Neuron (in vitro differentiated cells): ENCODE results near the gene MAEA.

Experiments
- H2AFZ ChIP-seq: one replicate; pipeline ENCODE4 v1.6.1; 2013; ENCODE audit warnings: low read depth, mild to moderate bottlenecking, inconsistent platforms, low read length, moderate library complexity
- H3K27me3 ChIP-seq: one replicate; pipeline ENCODE4 v1.6.1; 2013; ENCODE audit warnings: low read length; ENCODE audit not compliant: insufficient read depth
- H3K36me3 ChIP-seq: one replicate; pipeline ENCODE4 v1.6.1; 2013; ENCODE audit warnings: low read length; ENCODE audit not compliant: insufficient read depth
- H3K4me1 ChIP-seq: one replicate; pipeline ENCODE4 v1.6.1; 2013; ENCODE audit warnings: low read length; ENCODE audit not compliant: insufficient read depth
- H3K4me3 ChIP-seq: 2 replicates; pipeline ENCODE4 v1.5.1; 2013; ENCODE audit warnings: mild to moderate bottlenecking, low read length, moderate library complexity
- H3K9me3 ChIP-seq: one replicate; pipeline ENCODE4 v1.6.1; 2013; ENCODE audit warnings: low read length

The MAEA gene

DNA sequence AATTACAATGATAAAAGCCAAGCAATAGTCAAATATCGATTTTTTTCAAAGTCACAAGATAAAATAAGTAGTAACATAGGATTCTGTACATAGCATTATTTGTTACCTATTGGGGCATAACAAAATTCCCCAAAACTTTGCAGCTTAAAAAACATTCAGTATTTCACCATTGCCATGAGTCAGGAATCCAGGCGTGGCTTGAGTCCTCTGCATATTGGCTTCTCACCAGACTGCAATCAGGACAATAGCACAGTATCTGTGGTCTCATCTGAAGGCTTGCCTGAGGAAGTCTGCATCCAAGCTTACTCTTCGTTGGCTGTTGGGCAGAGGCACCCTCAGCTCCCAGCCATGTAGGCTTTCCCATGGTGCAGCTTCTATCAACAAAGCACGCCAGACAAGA, 34.5 kb upstream of the MAEA start:
- Histone ChIP-seq H2AFZ (no peak overlapping the region), H3K9me3 (peaks cover 23% of the 10 kb centered on the region), H3K4me1 (peaks cover 3% of the 10 kb centered on the region), H3K4me3 (no peak overlapping the region), H3K36me3 (peaks cover 17% of the 10 kb centered on the region), H3K27me3 (no peaks in the 10 kb centered on the region)

DNA sequence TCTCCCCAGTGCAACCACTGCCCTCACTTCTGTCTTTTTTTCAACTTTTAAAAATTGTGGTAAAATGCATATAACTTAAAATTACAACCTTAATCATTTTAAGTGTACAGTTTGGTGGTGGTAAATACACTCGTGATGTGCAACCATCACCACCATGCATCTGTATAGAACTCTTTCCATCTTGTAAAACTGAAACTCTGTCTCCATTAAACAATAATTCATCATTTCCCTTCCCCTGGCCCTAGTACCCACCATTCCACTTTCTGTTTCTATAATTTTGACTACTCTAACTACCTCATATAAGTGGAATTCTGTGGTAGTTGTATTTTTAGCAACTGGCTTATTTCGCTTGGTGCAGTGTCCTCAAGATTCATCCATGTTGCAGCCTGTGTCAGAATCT, 34.0 kb upstream of the MAEA start:
- Histone ChIP-seq H3K9me3 (peaks cover 23% of the 10 kb centered on the region), H3K27me3 (no peaks in the 10 kb centered on the region), H2AFZ (no peak overlapping the region), H3K36me3 (peaks cover 16% of the 10 kb centered on the region), H3K4me3 (no peak overlapping the region), H3K4me1 (no peaks in the 10 kb centered on the region)

DNA sequence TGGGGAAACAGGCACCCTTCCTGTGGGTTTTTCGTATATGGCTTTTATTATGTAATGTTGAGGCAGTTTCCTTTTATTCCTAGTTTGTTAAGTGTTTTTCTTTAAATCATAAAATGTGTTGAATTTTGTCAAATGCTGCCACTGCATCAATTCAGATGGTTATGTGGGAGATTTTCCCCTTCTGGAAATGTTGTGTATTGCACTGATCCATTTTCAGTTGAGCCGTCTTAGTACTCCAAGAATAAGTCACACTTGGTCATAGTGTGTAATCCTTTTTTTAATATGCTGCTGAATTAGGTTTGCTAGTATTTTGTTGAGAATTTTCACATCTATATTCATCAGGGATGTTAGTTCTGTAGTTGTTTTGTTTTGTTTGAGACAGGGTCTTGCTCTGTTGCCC, 31.2 kb upstream of the MAEA start:
- Histone ChIP-seq H3K27me3 (no peaks in the 10 kb centered on the region), H3K4me3 (no peak overlapping the region), H3K36me3 (no peaks in the 10 kb centered on the region), H2AFZ (no peak overlapping the region), H3K4me1 (no peaks in the 10 kb centered on the region), H3K9me3 (peaks cover 4% of the 10 kb centered on the region)

DNA sequence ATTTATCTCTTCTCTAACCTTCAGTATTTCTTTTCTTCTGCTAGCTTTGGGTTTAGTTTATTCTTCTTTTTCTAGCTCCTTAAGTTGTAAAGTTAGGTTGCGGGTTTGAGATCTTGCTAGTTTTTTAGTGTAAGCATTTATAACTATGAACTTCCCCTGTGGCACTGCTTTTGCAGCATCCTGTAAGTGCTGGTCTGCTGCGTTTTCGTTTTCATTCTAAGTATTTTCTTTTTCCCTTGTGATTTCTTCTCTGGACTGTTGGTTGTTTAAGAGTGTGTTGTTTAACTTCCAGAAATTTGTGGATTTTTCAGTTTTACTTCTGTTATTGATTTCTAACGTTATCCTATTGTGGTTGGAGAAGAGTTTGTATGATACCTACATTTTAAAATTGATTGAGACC, 29.7 kb upstream of the MAEA start:
- no peak overlapping the region for H2AFZ ChIP-seq
- no peaks in the 10 kb centered on the region for H3K4me1 ChIP-seq
- no peaks in the 10 kb centered on the region for H3K27me3 ChIP-seq
- H3K9me3 ChIP-seq: peaks cover 3% of the 10 kb centered on the region
- H3K4me3 ChIP-seq: no peak overlapping the region
- H3K36me3 ChIP-seq: no peaks in the 10 kb centered on the region

DNA sequence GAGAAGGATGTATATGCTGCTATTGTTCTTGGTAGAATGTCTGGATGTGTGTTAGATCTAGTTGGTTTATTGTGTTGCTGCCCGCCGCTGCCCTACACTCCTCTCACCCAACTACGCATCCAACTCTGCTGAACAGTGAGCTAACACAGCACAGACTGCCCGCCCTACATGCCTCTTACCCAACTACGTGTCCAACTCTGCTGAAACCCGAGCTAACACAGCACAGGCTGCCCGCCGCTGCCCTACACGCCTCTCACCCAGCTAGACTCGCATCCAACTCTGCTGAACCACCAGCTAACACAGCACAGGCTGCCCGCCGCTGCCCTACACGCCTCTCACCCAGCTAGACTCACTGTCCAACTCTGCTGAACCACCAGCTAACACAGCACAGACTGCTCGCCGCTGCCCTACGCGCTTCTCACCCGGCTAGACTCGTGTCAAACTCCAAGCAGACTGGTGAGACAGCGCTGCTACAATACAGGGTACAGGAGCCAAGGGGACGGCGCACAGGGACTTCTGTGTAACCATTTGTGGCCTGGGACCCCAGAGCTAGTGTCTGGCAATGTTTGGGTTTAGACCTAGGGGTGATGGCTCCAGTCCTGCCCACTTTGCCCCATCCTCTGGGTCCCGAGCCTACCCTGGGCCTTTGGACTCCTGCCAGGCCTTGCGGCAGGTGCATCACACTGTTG, 29.1 kb upstream of the MAEA start:
- H3K4me3 ChIP-seq: no peak overlapping the region
- H3K9me3 ChIP-seq: peaks cover 5% of the 10 kb centered on the region
- H3K27me3 ChIP-seq: no peaks in the 10 kb centered on the region
- no peak overlapping the region for H2AFZ ChIP-seq
- H3K36me3 ChIP-seq: no peaks in the 10 kb centered on the region
- H3K4me1 ChIP-seq: no peaks in the 10 kb centered on the region

DNA sequence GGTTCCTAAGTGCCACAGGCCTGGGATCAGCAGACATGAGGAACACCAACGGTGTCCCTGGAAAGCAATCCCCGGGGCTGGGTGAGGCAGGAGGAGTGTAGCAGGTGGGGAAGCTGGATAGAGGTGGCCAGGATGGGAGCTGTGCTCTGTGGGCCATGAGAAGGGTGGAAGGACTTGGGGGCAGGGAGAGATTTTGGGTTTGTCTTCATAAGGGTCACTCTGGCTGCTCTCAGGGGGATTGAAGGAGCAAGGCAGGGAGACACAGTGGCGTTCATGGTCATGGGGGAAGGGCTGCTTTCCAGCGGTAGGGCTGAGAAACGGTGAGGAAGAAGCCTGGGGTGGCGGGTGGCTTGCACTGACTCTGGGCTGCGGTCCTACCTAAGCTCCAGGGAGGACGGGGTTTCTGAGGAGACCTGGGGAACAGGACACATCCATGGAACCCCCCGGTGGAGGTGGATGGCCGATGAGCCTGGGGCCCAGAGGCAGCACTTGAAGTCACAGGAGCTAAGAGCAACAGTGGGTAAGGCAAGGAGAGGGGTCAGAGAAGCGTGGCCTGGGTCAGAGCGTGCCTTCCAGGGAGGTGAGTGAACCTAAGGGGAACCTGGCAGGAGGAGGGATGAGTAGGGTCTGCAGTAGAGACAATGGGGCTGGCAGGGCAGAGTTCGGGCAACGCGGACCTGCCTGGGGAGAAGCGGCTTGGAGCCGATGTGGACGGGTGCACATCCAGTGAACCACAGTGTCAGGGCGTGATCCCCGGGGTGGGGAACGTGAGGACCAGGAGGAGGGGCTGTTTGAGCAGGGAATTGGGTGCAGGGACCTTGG, 28.4 kb upstream of the MAEA start:
- no peaks in the 10 kb centered on the region for H3K4me1 ChIP-seq
- H3K36me3 ChIP-seq: no peaks in the 10 kb centered on the region
- H3K4me3 ChIP-seq: no peak overlapping the region
- H3K27me3 ChIP-seq: no peaks in the 10 kb centered on the region
- H3K9me3 ChIP-seq: peaks cover 5% of the 10 kb centered on the region
- no peak overlapping the region for H2AFZ ChIP-seq

DNA sequence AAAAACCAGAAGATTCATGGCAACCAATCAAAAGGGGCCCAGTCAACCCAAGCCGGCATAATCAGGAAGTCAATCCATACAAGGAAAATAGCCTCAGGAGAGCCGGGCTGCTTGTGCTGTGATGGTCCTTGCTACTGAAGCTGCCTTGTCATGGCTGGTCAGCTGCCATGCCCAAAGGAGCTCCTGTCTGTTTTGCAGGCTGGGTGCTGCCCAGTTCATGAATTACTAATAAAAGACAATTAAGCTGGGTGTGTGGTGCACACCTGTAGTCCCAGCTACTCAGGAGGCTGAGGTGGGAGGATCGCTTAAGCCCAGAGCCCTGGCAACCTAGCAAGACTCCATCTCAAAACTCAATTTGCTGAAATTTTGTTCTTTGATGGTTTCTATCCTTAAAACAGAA, 24.7 kb upstream of the MAEA start:
- Histone ChIP-seq H3K27me3 (no peaks in the 10 kb centered on the region), H3K4me3 (no peak overlapping the region), H2AFZ (no peak overlapping the region), H3K36me3 (no peaks in the 10 kb centered on the region), H3K9me3 (peaks cover 5% of the 10 kb centered on the region), H3K4me1 (no peaks in the 10 kb centered on the region)

DNA sequence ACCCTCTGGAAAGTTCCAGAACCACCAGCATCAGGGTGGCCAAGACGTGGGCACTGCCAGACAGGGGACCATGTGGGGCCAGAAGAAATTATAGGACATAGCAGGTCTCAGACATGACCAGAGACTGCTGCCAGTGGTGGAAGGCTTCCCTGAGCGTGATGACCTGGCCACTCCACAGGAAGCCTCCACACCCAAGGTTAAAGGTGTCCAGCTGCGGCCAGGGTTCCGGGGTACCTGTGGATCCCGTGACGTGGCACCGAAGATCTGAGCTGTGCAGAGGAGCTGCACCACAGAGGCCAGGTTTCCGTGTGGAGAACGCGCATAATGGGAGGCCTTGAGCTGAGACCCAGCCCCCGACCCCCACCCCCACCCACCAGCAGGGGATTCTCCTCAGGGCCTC, 24.3 kb upstream of the MAEA start:
- H3K4me1 ChIP-seq: no peaks in the 10 kb centered on the region
- H3K36me3 ChIP-seq: no peaks in the 10 kb centered on the region
- H3K9me3 ChIP-seq: peaks cover 5% of the 10 kb centered on the region
- no peaks in the 10 kb centered on the region for H3K27me3 ChIP-seq
- H3K4me3 ChIP-seq: no peak overlapping the region
- no peak overlapping the region for H2AFZ ChIP-seq

DNA sequence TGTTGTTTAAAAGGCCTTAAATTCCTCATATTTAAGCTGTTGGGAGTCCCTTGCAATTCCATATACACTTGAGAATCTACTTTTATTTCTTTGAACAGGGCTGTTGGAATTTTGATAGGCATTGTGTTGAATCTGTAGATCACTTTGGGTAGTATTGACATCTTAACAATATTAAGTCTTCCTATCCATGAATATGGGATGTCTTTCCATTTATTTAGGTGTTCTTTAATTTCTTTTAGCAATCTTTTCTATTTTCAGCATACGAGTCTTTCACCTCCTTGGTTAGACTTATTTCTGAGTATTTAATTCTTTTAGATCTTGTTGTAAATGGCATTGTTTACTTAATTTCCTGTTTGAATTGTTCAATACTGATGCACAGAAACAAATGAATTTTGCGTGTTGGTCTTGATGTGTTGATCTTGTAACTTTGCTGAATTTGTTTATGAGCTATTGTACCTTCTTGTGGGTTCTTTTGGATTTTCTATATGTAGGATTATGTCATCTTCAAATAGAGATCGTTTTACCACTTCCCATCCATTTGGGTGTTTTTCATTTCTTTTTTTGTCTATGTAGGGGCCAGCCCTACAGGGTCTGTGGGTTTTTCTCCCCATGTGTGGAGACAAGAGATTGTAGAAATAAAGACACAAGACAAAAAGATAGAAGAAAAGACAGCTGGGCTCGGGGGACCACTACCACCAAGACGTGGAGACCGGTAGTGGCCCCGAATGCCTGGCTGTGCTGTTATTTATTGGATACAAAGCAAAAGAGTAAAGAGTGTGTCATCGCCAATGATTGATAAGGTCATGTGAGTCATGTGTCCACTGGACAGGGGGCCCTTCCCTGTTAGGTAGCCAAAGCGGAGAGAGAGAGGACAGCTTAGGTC, 22.6 kb upstream of the MAEA start:
- Histone ChIP-seq H3K4me3 (no peak overlapping the region), H3K27me3 (no peaks in the 10 kb centered on the region), H2AFZ (no peak overlapping the region), H3K9me3 (peaks cover 5% of the 10 kb centered on the region), H3K36me3 (no peaks in the 10 kb centered on the region), H3K4me1 (no peaks in the 10 kb centered on the region)

DNA sequence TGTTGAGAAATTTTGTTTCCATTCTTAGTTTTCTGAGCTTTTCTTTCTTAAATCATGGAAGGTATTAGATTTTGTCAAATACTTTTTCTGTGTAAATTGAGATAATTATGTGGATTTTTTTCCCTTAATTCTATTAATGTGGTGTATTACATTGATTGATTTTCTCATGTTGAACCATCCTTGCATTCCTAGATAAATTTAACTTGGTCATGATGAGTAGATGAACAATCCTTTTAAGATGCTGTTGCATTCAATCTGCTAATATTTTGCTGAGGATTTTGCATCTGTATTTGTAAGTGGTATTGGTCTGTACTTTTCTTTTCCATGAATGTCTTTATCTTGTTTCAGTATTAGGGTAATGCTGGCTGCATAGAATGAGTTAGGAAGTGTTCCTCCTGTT, 20.5 kb upstream of the MAEA start:
- Histone ChIP-seq H3K4me3 (no peak overlapping the region), H3K27me3 (no peaks in the 10 kb centered on the region)

DNA sequence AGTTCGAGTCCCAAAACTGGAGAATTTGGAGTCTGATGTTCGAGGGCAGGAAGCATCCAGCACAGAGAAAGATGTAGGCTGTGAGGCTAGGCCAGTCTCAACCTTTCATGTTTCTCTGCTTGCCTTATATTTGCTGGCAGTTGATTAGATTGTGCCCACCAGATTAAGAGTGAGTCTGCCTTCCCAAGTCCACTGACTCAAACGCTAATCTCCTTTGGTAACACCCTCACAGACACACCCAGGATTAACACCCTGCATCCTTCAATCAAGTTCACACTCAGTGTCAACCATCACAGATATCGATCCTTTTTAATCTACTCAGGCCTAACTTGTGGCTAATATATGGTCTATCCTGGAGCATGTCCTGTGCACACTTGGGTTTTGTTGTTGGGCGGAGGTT, 18.0 kb upstream of the MAEA start:
- no peaks in the 10 kb centered on the region for H3K36me3 ChIP-seq
- peaks cover 2% of the 10 kb centered on the region for H3K4me1 ChIP-seq
- H2AFZ ChIP-seq: no peak overlapping the region
- H3K27me3 ChIP-seq: no peaks in the 10 kb centered on the region
- H3K9me3 ChIP-seq: no peaks in the 10 kb centered on the region
- H3K4me3 ChIP-seq: no peak overlapping the region

More for the DNA sequence above, 20.5 kb upstream of the MAEA start:
- no peaks in the 10 kb centered on the region for H3K4me1 ChIP-seq
- no peak overlapping the region for H2AFZ ChIP-seq
- peaks cover 5% of the 10 kb centered on the region for H3K9me3 ChIP-seq
- no peaks in the 10 kb centered on the region for H3K36me3 ChIP-seq

DNA sequence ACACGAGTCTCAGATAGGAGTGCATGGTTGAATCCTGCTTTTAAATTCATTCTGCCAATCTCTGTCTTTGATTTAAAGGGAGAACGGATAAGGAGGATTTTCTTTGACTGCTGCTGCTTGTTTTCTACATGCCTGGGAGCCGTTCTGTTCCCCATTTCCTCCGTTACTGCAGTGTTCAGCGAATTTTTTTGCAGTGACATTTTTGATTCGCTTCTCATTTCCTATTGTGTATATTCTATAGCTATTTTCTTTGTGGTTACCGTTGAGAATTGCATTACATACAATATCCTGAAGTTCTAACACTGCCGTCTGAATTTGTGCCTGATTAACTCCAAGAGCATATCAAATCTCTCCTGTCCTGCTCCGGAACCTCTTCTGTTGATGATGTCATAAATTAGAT, 14.8 kb upstream of the MAEA start:
- H3K9me3 ChIP-seq: no peaks in the 10 kb centered on the region
- H2AFZ ChIP-seq: no peak overlapping the region
- H3K4me3 ChIP-seq: no peak overlapping the region
- H3K36me3 ChIP-seq: no peaks in the 10 kb centered on the region
- H3K27me3 ChIP-seq: no peaks in the 10 kb centered on the region
- peaks cover 2% of the 10 kb centered on the region for H3K4me1 ChIP-seq

DNA sequence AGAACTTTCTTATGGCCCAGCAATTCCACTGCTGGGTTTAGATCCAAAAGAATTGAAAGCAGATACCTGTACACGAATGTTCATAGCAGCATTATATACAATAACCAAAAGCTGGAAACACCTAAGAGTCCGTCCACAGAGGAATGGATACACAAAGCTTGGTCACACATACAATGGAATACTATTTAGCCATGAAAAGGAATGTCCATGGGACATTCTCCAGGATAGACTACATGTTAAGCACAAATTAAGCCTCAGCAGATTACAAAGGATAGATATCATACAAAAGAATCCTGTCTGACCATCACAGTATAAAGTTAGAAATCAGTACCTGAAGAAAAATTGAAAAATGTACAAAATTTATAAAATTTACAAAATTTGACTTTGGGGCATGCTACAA, 12.7 kb upstream of the MAEA start:
- Histone ChIP-seq H3K9me3 (no peaks in the 10 kb centered on the region), H2AFZ (no peak overlapping the region), H3K27me3 (no peaks in the 10 kb centered on the region), H3K4me1 (peaks cover 2% of the 10 kb centered on the region), H3K36me3 (no peaks in the 10 kb centered on the region), H3K4me3 (no peak overlapping the region)
